GM20000 (cell line): ENCODE measurements around the gene FN3KRP.
"Not testable (repeated sequence)": the region's sequence is repeated elsewhere in the genome, so short reads cannot be mapped to it uniquely, and the experiment has no call there.

Experiments used
- DNase-seq: peaks from one replicate; pipeline ENCODE4 v3.0.0; 2012; ENCODE audit warnings: low spot score
- CTCF ChIP-seq: IDR thresholded peaks from 2 replicates; pipeline ENCODE4 v1.5.1; 2012; ENCODE audit warnings: mild to moderate bottlenecking, control low read depth; ENCODE audit errors: extremely low read depth, missing control alignments

The FN3KRP gene

GRCh38 chr17:82740906-82741759 is 24.6 kb downstream of the FN3KRP start:
- no peak for DNase-seq
- no peak for TF ChIP-seq CTCF

- no peak for DNase-seq
- TF ChIP-seq CTCF = no peak
Observed at GRCh38 chr17:82743344-82744219, 27.1 kb downstream of the FN3KRP start.

GRCh38 chr17:82744736-82745135 is 28.2 kb downstream of the FN3KRP start:
- DNase-seq = not testable (repeated sequence)

- no peak for DNase-seq
- TF ChIP-seq CTCF = no peak
Observed at GRCh38 chr17:82745524-82745923, 29.0 kb downstream of the FN3KRP start.

- no peak for TF ChIP-seq CTCF
- no peak for DNase-seq
Observed at GRCh38 chr17:82748756-82749155, 32.2 kb downstream of the FN3KRP start.

GRCh38 chr17:82750241-82750908 is 33.9 kb downstream of the FN3KRP start:
- TF ChIP-seq CTCF = no peak
- no peak for DNase-seq

GRCh38 chr17:82751171-82751570 is 34.7 kb downstream of the FN3KRP start:
- no peak for DNase-seq
- no peak for TF ChIP-seq CTCF
